Neural cell (in vitro differentiated cells): ENCODE data around the gene PGAP3.

Source experiments
- CTCF ChIP-seq: fragments of 450-650 bp; IDR thresholded peaks from 2 replicates; pipeline ENCODE4 v1.5.1; 2014; ENCODE audit warnings: antibody characterized with exemption, mild to moderate bottlenecking, moderate library complexity; ENCODE audit not compliant: poor library complexity, severe bottlenecking
- EP300 ChIP-seq: fragments of 450-650 bp; conservative IDR thresholded peaks from 2 replicates; pipeline ENCODE4 v1.6.1; 2014; ENCODE audit warnings: antibody characterized with exemption, mild to moderate bottlenecking, moderate library complexity; ENCODE audit not compliant: poor library complexity, severe bottlenecking
- EZH2 ChIP-seq: fragments of 200-600, 300-800 bp; shearing (Covaris generic), sonication (generic); IDR thresholded peaks from 2 replicates; pipeline ENCODE4 v1.6.1; 2014; ENCODE audit warnings: antibody characterized with exemption, low read length, borderline replicate concordance, mild to moderate bottlenecking; ENCODE audit not compliant: insufficient read depth, poor library complexity, severe bottlenecking
- POLR2AphosphoS5 ChIP-seq: IDR thresholded peaks from 2 replicates; pipeline ENCODE4 v1.6.1; 2012
- REST ChIP-seq: IDR thresholded peaks from 2 replicates; pipeline ENCODE4 v1.6.1; 2012; ENCODE audit warnings: borderline replicate concordance
- TAF1 ChIP-seq: IDR thresholded peaks from 2 replicates; pipeline ENCODE4 v1.6.1; 2012; ENCODE audit warnings: low read depth

GRCh38 chr17:39629898-39630297 lies 58.0 kb downstream of the PGAP3 start:
- no peak for TF ChIP-seq CTCF
- no peak for TF ChIP-seq TAF1
- TF ChIP-seq POLR2AphosphoS5, result no peak
- no peak for TF ChIP-seq EZH2
- TF ChIP-seq REST, result no peak
- TF ChIP-seq EP300, result no peak
